Heart left ventricle (tissue), 16 donors: ENCODE results near the gene MICAL2. TPM values are rescaled to one million over a fixed set of nuclear protein-coding genes. Genes with fewer than 3 reads are reported as not detected.

ENCODE experiments used
- ATAC-seq, 4 donors: fragments of 200-7000 bp; cut with Tn5 transposase; one replicate each; pipeline ENCODE4 v1.9.1; 2020 to 2022; ENCODE audit warnings: moderate library complexity in 4 of 4, mild to moderate bottlenecking in 3 of 4, moderate number of reproducible peaks in 1 of 4
- DNase-seq, 5 donors: peaks; one replicate each; pipeline ENCODE4 v3.0.0-alpha.2; 2020
- H3K27ac ChIP-seq, 12 donors: fragments of 200-600 bp; sonication (generic) in 4 of 12; one replicate each; pipeline versions ENCODE4 v1.5.0 to v1.8.0; 2016 to 2022; ENCODE audit warnings: mild to moderate bottlenecking in 2 of 12
- H3K27me3 ChIP-seq, 9 donors: fragments of 200-600 bp; sonication (generic) in 2 of 9; one replicate each; pipeline versions ENCODE4 v1.5.1 to v1.8.0; 2016 to 2022; ENCODE audit warnings: mild to moderate bottlenecking in 3 of 9
- H3K36me3 ChIP-seq, 9 donors: fragments of 200-600 bp; sonication (generic) in 2 of 9; one replicate each; pipeline versions ENCODE4 v1.5.0 to v1.8.0; 2018 to 2022; ENCODE audit warnings: mild to moderate bottlenecking in 2 of 9
- H3K4me1 ChIP-seq, 12 donors: fragments of 200-600 bp; sonication (generic) in 4 of 12; one replicate each; pipeline versions ENCODE4 v1.5.0 to v1.8.0; 2016 to 2022; ENCODE audit warnings: mild to moderate bottlenecking in 3 of 12
- H3K4me3 ChIP-seq, 12 donors: fragments of 200-600 bp; sonication (generic) in 4 of 12; one replicate each; pipeline versions ENCODE4 v1.5.0 to v1.8.0; 2017 to 2022; ENCODE audit warnings: mild to moderate bottlenecking in 9 of 12, moderate library complexity in 4 of 12
- H3K9me3 ChIP-seq, 12 donors: fragments of 200-600 bp; sonication (generic) in 4 of 12; one replicate each; pipeline versions ENCODE4 v1.5.0 to v1.8.0; 2016 to 2022; ENCODE audit warnings: mild to moderate bottlenecking in 1 of 12
- POLR2A ChIP-seq, 2 donors: fragments of 450-650 bp; IDR thresholded peaks; one replicate each; pipeline ENCODE4 v1.6.1; 2017; ENCODE audit warnings: antibody characterized with exemption in 2 of 2, mild to moderate bottlenecking in 2 of 2, moderate library complexity in 2 of 2
- WGBS, 4 donors: extraction: QIAGEN DNeasy Blood & Tissue Kit in 2 of 4; methylation state at CpG; one replicate each; pipeline versions ENCODE4 v1.1.5 to v1.1.7; 2013 to 2018; 5-methylcytosine and 5-hydroxymethylcytosine counted together
- intact Hi-C, 10 donors: fragments of 100-400 bp; cut with DNase I; formaldehyde crosslinking; loops; one replicate each; pipeline versions ENCODE4 v1.11.1 to v1.14.2; 2022
- polyA plus RNA-seq, 2 donors: library from polyadenylated mRNA; stranded (reverse); fragments of 200-250 nt; gene quantifications; one replicate each; pipeline ENCODE4 v1.2.3, GENCODE V29; 2013
- total RNA-seq, 9 donors: library from RNA; depleted of rRNA in 2 of 9; stranded (reverse); fragments of >200 nt in 2 of 9; fragmentation: NEBNext Ultra II Directional in 3 of 9; extraction: Animal tissue kit (Norgen Biotek cat#: 25700) in 3 of 9; gene quantifications; one replicate each; pipeline versions ENCODE4 v1.1.0 to v1.2.4, GENCODE V29; 2016 to 2023
- TF ChIP-seq, protein P1 (sequence below), 12 donors: fragments of 200-600 bp; sonication (generic) in 4 of 12; IDR thresholded peaks; one replicate each; pipeline versions ENCODE4 v1.5.0 to v1.8.0; 2018 to 2022; ENCODE audit warnings: antibody characterized with exemption in 12 of 12, mild to moderate bottlenecking in 5 of 12
- donor health status: ischemic (EF 13 %, LVEDD 7.1; RV severe dilation, severe dysfunction).
- donor health status: healthy with polysubstance abuse.
- donor health status: DM: no; HTN: yes; CAD: no.
- donor health status: DM: no; HTN: no; CAD: no.
- donor health status: ischemic (EF 25% LVEDD 6.9; RV normal size, moderate dysfunction).
- donor health status: ischemic (EF 25% LVEDD 5.7; RV mildly dilated, moderate dysfunction).
- donor health status: healthy.
- donor health status: DM: yes; HTN: yes; CAD: no.
- donor health status: ischemic (EF 35%, LVEDD 5.7; RV mildly dilated, moderate dysfunction).
- donor health status: nonischemic (EF 11% LVEDD 7.7; RV severe dilation, severe dysfunction).
- donor health status: DM: yes; HTN: yes; CAD: no.
- donor health status: PGD.
- donor health status: ischemic (EF 29% LVEDD 5.4; RV normal size, mild dysfunction).
- donor health status: nonischemic (EF 23%, LVEDD 6.1; RV moderate dilation, normal function).

The MICAL2 gene
- total and polyA plus RNA-seq, 11 donors: 37.6 to 110 (median 86.4) TPM

DNA sequence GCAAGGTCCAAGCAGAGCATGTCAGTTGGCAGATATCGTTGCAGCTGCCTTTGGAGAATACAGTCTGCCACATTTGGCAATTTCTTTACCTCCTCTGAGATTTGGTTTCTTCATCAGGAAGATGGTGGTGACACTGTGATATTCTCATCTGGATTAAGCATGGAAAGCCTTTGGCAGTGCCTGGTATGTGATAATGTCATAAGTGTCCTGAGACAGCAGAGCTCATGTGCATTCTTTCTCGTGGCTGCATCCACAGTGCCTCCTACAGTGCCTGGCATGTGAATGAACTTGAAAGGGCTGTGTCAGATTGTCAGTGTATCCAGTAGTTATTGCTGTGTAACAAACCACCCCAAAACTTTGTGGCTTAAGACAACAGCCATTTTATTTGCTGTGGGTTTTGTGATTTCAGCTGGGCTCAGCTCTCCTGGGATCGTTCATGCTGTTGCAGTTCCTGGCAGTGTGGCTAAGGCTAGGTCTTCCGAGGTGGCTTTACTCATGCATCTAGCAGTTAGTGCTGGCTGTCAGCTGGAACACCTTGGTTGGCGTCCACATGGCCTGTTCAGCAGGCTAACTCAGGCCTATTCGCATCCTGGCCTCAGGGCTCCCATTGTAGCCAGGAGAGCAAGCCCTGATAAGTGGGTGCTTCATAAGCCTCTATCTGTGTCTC is 35.7 kb upstream of the MICAL2 start:
- no peak for DNase-seq
- ATAC-seq: no peak
- Histone ChIP-seq H3K4me1 (peaks cover 0 to 15% (median 0%) of the 10 kb centered on the region in 12 donors), H3K27me3 (no peaks in the 10 kb centered on the region), H3K27ac (no peak overlapping the region), H3K36me3 (no peaks in the 10 kb centered on the region), H3K9me3 (no peaks in the 10 kb centered on the region), H3K4me3 (no peak overlapping the region)
- 90 to 95% (median 94%) methylated on average over 6 of the region's 6 CpGs for WGBS, 4 donors
- TF ChIP-seq POLR2A (IDR thresholded peaks at IDR 0.05): no peak
- TF ChIP-seq, protein P1, sequence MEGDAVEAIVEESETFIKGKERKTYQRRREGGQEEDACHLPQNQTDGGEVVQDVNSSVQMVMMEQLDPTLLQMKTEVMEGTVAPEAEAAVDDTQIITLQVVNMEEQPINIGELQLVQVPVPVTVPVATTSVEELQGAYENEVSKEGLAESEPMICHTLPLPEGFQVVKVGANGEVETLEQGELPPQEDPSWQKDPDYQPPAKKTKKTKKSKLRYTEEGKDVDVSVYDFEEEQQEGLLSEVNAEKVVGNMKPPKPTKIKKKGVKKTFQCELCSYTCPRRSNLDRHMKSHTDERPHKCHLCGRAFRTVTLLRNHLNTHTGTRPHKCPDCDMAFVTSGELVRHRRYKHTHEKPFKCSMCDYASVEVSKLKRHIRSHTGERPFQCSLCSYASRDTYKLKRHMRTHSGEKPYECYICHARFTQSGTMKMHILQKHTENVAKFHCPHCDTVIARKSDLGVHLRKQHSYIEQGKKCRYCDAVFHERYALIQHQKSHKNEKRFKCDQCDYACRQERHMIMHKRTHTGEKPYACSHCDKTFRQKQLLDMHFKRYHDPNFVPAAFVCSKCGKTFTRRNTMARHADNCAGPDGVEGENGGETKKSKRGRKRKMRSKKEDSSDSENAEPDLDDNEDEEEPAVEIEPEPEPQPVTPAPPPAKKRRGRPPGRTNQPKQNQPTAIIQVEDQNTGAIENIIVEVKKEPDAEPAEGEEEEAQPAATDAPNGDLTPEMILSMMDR (IDR thresholded peaks at IDR 0.05): no peak
- intact Hi-C loops: loop anchor here in 1 of 10 donors (10.0 kb wide), 1 partner anchor 1100 kb away; no protein-coding TSS in a partner anchor

DNA sequence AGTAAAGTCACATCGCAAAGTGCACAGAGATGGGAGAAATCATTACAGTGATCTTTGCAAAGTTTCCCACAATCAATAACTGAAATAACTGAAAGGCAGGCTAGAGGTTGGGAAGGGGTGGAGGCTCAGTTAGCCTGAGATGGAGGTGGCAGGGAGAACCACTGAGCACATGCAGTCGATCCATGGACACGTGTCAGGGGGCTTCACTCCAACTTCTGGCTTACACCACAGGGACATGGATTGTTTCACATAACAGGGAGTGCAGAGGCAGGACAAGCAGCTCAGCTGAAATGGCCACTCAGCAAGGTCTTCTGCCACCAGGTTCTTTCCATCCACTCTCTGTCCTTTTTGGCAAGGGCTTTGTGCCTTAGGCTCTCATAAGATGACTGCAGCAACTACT is 35.1 kb upstream of the MICAL2 start:
- TF ChIP-seq, protein P1 (IDR thresholded peaks at IDR 0.05): no peak
- TF ChIP-seq POLR2A (IDR thresholded peaks at IDR 0.05): no peak
- WGBS, 4 donors: 93 to 100% (median 95%) methylated on average over 3 of the region's 3 CpGs
- H3K4me3 ChIP-seq: no peak overlapping the region
- no peaks in the 10 kb centered on the region for H3K36me3 ChIP-seq
- intact Hi-C loops: loop anchor here in 1 of 10 donors (10.0 kb wide), 1 partner anchor 1100 kb away; no protein-coding TSS in a partner anchor
- no peak for ATAC-seq
- no peaks in the 10 kb centered on the region for H3K27me3 ChIP-seq
- no peak for DNase-seq
- peak overlapping the region in 4 of 12 donors; percentile 4 to 64 (median 38) for H3K27ac ChIP-seq
- peaks cover 0 to 21% (median 0%) of the 10 kb centered on the region in 12 donors for H3K4me1 ChIP-seq
- no peaks in the 10 kb centered on the region for H3K9me3 ChIP-seq

DNA sequence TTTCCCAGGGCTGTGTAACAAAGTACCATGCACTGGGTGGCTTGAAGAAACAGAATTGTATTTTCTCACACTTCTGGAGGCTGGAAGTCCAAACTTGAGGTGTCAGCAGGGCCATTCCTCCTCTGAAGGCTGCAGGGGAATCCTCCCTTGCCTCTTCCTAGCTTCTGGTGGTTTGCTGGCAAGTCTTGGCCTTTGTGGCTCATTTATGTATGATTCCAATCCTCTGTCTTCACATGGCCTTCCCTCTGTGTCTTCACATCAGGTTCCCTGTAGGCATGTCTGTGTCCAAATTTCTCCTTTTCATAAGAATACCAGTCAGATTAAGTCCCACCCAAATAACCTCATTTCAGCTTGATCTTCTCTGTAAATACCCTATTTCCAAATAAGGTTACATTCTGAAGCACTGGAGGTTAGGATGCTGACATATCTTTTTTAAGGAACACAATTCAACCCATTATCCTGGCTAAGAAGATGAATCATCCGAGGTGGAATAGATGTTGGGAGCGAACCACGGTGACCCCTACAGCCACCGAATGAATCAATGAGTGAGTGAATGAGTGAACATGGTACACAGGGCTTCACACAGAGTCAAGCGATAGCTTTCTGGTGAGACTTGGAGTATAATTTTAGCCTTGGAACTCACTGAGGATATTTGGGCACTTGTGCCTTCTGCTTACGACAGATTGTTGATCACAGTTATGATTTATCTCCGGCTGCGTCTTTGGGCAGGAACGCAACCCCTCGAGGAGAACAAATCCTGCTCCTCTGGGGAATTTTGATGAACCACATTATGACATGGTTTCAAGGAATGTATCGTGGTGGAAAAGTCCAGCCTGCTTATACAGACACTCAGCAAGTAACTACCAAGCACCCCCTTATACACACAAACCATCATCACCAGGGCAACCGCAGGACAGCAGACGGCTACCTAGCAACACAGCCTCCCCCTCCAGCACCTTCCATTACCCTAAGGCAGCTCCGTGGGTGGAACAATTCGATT is 34.3 kb upstream of the MICAL2 start:
- WGBS, 4 donors: 83 to 92% (median 89%) methylated on average over 15 of the region's 15 CpGs
- Histone ChIP-seq H3K4me3 (no peak overlapping the region), H3K27ac (peak overlapping the region in 6 of 12 donors; percentile 25 to 64 (median 52)), H3K27me3 (no peaks in the 10 kb centered on the region), H3K9me3 (no peaks in the 10 kb centered on the region), H3K36me3 (no peaks in the 10 kb centered on the region), H3K4me1 (peaks cover 0 to 24% (median 0%) of the 10 kb centered on the region in 12 donors)
- intact Hi-C loops: loop anchor here in 1 of 10 donors (10.0 kb wide), 1 partner anchor 1099 kb away; no protein-coding TSS in a partner anchor
- TF ChIP-seq POLR2A (IDR thresholded peaks at IDR 0.05): no peak
- TF ChIP-seq, protein P1 (IDR thresholded peaks at IDR 0.05): no peak
- DNase-seq (no peak), ATAC-seq (peak in 2 of 4 donors; percentile 8 to 60)
